HEK293 (cell line): ENCODE results near the gene SCNN1A.

Experiments used
- BCL11A ChIP-seq: fragments of 450-650 bp; formaldehyde crosslinking; IDR thresholded peaks from 2 replicates; pipeline ENCODE4 v1.5.1; 2016; ENCODE audit warnings: low read depth, missing biosample characterization, missing genetic modification characterization
- CTCF ChIP-seq: fragments of 450-650 bp; formaldehyde crosslinking; IDR thresholded peaks from 2 replicates; pipeline ENCODE4 v1.5.1; 2016; ENCODE audit warnings: missing biosample characterization, missing genetic modification characterization
- MYNN ChIP-seq: fragments of 450-650 bp; formaldehyde crosslinking; IDR thresholded peaks from 2 replicates; pipeline ENCODE4 v1.5.1; 2016; ENCODE audit warnings: missing biosample characterization, missing genetic modification characterization, borderline replicate concordance
- ZNF174 ChIP-seq: fragments of 450-650 bp; formaldehyde crosslinking; IDR thresholded peaks from 2 replicates; pipeline ENCODE4 v1.5.0; 2017; ENCODE audit warnings: missing biosample characterization, mild to moderate bottlenecking, missing genetic modification characterization
- ZNF488 ChIP-seq: fragments of 450-650 bp; formaldehyde crosslinking; IDR thresholded peaks from 2 replicates; pipeline ENCODE4 v1.5.1; 2016; ENCODE audit warnings: missing biosample characterization, missing genetic modification characterization
- ZNF501 ChIP-seq: fragments of 450-650 bp; formaldehyde crosslinking; IDR thresholded peaks from 2 replicates; pipeline ENCODE4 v1.5.1; 2016; ENCODE audit warnings: missing biosample characterization, missing genetic modification characterization
- ZNF510 ChIP-seq: fragments of 450-650 bp; formaldehyde crosslinking; IDR thresholded peaks from 2 replicates; pipeline ENCODE4 v1.5.1; 2018; ENCODE audit warnings: mild to moderate bottlenecking, missing genetic modification characterization, missing biosample characterization; ENCODE audit not compliant: insufficient replicate concordance
- ZNF560 ChIP-seq: fragments of 450-650 bp; formaldehyde crosslinking; IDR thresholded peaks from 2 replicates; pipeline ENCODE4 v1.5.1; 2017; ENCODE audit warnings: missing biosample characterization, missing genetic modification characterization, borderline replicate concordance
- ZNF629 ChIP-seq: fragments of 450-650 bp; formaldehyde crosslinking; IDR thresholded peaks from 2 replicates; pipeline ENCODE4 v1.5.1; 2017; ENCODE audit warnings: missing biosample characterization, missing genetic modification characterization
- ZNF785 ChIP-seq: fragments of 450-650 bp; formaldehyde crosslinking; IDR thresholded peaks from 2 replicates; pipeline ENCODE4 v1.5.1; 2016; ENCODE audit warnings: missing biosample characterization, missing genetic modification characterization

- TF ChIP-seq ZNF174 (tag by site-specific recombination), result no peak
- no peak for TF ChIP-seq CTCF (tag by site-specific recombination)
- TF ChIP-seq ZNF488 (tag by site-specific recombination), result no peak
- no peak for TF ChIP-seq BCL11A (tag by site-specific recombination)
- no peak for TF ChIP-seq ZNF785 (tag by site-specific recombination)
- no peak for TF ChIP-seq ZNF510 (tag by site-specific recombination)
- no peak for TF ChIP-seq ZNF629 (tag by site-specific recombination)
- no peak for TF ChIP-seq ZNF560 (tag by site-specific recombination)
- TF ChIP-seq MYNN, result no peak
- no peak for TF ChIP-seq ZNF501 (tag by site-specific recombination)
These were observed 20.7 kb upstream of the SCNN1A start for GRCh38 chr12:6396031-6396430.
